Testis (tissue), 2 donors: Measurements from ENCODE around the gene DMD.

Experiments used
- CTCF ChIP-seq, 3 experiments: fragments of 450-650 bp in 2 of 3; fragments of 200-600 bp in 1 of 3; sonication (generic) in 1 of 3; IDR thresholded peaks; one replicate each; pipeline ENCODE4 v1.5.1; 2016 to 2019; ENCODE audit warnings: antibody characterized with exemption in 3 of 3, mild to moderate bottlenecking in 2 of 3, moderate library complexity in 1 of 3
- POLR2A ChIP-seq: fragments of 450-650 bp; IDR thresholded peaks from one replicate; pipeline ENCODE4 v1.6.1; 2017; ENCODE audit warnings: antibody characterized with exemption, mild to moderate bottlenecking, moderate library complexity

GRCh38 chrX:33126469-33126868, 84.9 kb downstream of the DMD start:
- no peak for TF ChIP-seq CTCF (IDR thresholded peaks at IDR 0.05)
- TF ChIP-seq POLR2A = no peak
